GM18873 (cell line): ENCODE data around the gene SUSD1.
A peak's percentile ranks its signal among the peaks of the same experiment; 100 is the strongest.

Experiments
- ATAC-seq: cut with Tn5 transposase; IDR thresholded peaks from one replicate; pipeline ENCODE4 v1.9.1; 2021; ENCODE audit warnings: mild to moderate bottlenecking, moderate library complexity, moderate number of reproducible peaks; ENCODE audit not compliant: unreplicated experiment, low FRiP score

SUSD1 gene

DNA sequence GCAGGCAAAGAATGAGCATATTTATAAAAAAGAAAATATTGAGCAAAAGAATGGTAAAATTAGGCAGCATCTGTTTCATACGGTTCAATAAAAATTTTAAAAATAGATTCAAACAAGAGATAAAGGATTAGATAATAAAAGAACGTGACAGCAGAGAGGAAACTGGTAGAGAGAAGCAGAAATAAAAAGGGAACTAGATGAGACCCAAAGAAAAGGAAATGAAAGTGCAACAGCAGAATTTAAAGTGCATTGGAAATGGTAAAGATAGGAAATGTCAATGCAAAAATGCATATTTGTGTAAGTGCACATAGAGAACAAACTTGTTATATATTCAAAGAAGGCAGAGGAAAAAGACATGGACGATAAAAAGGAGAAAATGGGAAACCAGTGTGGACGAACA lies 70.2 kb downstream of the SUSD1 start:
- no peak for ATAC-seq

DNA sequence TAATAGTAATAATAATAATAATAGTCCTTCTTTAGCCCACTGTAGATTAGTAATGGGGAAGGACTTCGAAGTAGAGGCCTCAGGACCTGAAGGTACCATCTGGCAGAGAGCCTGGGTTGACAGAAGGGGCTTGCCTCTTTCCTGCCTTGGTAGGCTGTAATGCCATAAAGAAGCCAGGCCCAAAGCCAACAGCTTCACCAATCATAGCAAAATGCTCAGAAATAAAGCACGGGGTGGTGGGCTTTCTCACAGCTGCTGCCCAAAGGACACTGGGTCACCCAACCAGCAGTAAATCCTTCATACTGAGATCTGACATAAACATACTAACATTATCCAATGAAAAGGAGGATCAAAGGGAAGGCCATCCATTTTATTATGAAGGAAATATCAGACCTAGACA lies 70.7 kb downstream of the SUSD1 start:
- no peak for ATAC-seq

DNA sequence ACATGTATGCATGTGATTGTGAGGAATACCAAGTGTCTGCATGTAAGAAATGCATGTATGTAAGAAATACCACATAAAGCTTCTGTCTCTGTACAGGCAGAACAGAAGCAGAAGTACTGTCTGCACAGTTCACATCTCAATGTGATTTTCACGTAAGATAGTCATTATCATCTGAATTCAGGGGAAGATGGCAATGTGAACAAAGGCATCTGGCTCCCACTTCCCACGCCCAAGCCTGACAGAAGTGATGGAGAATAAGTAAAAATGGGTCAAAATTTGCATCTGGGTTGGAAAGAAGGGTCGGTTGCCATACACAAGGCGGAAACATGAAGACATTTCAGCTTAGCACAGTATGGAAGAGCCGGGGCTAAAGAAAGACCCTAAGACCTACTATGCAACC lies 71.7 kb downstream of the SUSD1 start:
- no peak for ATAC-seq

DNA sequence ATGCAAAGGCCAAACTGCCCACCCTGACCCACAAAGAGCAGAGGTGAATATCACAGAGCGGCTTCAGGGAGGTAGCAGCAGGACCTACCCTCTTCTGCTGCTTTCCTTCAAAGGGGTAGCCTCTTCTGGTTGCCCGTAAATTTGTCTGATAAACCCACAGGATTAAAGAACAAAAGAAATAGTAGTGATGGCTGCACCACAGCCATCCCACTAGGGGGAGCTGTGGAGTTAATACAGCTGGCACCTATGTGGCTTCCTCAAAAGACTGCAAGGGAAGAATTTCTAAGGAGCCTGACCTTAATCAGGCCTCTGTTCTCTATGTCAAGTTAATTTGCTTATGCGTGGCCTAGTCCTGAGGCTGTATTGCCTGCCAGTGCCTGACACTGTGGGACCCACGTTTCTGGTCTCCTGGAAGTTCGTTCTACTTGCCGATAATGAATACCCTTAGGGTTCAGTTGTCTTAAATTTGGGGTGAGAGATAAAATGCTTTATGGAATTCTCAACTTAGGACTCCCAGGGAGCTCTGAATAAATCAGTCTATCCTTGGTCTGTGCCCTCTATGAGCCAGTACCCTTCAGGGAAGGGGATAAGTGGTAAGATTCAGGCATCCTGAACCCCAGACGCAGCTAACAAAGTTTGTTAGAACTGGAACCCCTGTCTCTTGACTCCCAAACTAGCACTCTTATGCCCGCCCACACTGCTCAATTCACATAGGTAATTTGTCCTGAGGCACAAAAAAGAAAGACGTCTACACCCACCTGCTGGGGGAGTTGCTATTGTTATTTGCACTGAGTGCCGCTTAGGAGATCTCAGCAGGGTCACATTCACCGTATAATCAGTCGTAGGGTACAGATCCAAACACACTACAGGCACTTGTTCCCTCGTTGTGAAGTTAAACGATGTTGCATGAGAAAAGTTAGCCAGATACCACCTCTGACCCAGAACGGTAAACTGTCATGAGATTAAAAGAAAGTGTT lies 77.1 kb downstream of the SUSD1 start:
- no peak for ATAC-seq

DNA sequence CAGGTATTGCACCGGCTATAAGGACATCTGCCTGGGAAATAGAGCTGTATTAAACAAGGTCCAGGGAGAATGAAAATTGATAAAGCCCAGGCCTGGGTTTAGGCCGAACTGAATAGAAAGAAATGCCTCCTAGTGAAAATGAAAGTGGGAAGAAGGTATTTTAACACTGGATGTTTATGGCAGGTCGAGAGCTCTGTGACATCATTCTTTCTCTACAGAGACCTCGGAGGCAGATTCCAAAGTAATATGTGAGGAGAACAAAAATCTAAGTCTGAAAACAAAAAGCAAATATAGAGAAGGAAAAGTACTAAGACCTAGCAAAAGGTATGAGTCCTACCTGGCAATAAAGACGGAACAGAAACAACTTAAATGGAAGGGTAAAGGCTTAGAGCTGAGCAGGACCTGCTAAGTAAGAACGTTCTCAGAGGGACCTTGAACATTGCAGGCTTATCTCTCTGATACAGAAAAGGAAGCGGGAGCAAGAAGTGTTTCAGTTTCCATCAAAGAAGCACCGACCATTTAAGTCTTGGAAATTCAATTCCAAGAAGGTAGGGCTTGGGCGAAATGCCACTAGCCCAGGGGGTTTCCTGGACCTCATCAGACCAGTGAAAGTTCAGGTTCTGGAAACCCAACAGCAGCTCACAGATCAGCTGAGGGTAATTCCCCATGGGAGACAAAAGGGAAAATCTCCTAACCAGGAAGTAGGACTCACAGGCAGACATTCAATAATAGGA lies 80.0 kb downstream of the SUSD1 start:
- no peak for ATAC-seq

DNA sequence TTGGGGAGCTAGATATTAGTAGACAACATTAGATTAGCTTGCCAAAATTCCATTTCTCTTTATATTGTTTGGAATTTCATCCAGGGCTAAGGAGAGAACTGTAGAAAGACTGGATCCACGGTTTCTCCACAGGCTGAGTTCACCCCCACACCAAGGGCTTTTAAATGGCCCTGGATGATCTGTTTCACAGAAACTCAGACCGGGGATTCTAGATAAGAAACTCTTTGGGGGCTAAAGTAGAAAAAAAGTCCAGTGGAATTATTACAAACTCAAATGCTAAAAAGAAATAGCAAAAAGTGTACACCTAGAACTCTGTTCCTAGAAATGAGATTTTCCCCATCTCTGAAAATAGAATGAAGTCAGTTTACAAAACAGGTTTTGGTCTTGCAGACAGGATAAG lies 80.9 kb downstream of the SUSD1 start:
- ATAC-seq: no peak

DNA sequence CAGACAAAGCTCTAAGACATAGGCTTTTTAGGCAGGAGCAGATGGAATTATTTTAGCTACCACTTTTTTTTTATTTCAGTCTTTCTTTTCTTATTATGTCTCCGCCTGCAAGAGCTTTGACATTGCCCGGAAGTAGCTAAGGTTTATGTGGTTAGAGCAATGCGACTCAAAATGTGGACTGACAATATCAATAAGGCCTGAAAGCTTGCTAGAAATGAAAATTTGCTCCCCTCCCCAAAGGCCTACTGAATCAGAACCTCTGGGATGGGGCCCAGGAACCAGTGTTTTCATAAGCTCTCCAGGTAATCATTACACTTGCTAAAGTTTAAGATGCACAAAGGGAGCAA lies 81.3 kb downstream of the SUSD1 start:
- no peak for ATAC-seq

DNA sequence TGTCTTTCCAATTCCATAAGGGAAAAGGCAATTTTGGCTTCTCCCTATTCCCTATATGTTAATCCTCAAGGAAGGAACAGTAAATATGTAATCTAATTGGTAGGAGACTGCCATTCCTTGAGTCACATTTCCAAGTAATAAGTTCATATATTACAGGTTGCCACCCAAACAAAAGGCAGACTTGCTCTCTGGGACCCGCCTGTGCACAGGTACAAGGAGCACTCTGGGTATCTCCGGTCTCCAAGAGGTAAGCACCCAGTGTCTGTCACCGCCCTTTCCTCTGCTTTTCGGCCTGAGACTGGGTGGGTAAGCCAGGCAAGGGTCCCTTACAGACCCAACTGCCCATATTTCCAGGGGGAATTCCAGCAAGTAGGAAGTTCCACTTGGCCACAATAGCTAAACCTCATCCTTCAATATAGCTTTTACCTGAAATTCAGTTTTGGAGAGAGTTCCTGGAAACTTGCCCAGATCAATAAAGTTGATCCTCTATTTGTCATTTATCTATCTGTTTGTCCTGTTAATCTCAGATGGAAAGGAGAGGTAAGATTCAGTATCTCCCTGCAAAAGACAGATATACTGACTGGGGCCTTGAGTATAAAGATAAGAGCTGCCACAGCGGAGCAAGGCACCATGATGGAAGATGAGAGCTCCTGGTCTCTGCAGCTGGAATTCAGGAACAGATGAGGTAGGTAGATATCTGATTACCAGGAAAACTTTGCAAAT lies 81.8 kb downstream of the SUSD1 start:
- no peak for ATAC-seq

DNA sequence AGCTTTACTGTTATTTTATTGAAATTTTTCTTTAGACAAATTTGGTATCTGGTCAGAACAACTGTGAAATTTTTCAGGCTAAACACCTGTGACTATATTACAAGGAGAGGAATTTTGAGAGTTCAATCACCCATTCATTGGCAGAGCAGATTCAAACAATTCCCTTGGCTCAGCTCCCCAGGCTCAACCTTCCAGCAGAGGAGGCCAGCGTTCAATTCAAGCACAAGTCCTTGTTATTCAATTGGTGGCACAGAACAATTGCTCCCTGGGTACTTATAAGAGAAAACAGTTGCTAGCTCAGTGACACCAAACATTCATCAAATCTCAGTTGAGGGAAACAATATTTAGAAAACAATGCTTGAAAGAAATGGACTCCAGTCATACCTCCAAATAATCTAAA lies 83.3 kb downstream of the SUSD1 start:
- ATAC-seq: no peak

DNA sequence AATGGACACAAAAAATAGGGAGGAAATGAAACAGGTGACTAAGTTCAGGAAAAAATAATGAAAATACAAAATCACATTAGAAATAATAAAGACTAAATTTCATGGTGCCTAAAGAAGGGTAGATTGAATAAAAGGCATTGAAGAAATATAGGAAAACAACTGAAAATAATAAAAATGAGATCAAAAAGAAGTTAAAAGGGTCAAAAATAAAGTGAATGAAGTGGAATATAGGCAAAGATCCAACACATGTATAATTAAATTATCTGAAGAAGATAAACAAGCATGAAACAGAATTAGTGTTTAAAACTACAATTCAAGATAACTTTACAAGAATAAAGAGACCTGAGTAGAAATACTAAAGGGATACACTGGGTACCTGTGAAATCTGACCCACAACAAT lies 87.6 kb downstream of the SUSD1 start:
- ATAC-seq: no peak

DNA sequence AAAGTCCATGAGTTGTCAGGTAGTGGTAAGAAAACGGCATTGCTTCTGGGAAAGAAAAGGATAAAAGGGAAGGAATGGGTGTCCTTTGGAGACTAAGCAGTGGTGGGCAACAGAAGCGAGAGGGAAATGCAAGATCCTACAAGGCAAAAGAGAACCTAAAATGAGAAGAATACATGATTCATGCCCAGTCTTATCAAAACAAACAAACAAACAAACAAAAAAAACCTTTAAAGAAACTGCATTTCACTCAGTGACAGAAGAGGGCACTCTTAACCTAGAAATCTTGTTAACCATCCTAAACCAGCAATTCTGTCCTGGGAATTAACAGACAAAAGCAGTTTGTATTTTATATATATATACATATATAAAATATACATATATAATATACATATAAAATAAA lies 88.5 kb downstream of the SUSD1 start:
- ATAC-seq: no peak

DNA sequence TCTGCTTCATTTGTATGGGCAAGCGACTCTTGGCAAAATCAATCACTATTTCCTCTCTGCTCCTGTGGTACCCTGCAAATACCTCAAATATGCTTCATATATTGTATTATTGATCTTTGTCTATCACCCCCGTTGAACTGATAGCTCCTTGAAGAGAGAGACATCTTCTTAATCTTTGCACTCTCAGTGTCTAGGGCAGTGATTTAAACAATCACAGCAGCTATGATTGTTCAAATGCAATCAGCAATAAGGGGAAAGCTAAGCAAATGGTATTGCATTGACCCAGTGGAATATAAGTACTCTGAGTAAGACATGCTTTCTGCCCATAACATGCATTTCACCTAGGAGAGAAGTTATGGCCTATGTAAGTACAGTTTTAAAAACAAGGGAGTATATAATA lies 90.2 kb downstream of the SUSD1 start:
- no peak for ATAC-seq

DNA sequence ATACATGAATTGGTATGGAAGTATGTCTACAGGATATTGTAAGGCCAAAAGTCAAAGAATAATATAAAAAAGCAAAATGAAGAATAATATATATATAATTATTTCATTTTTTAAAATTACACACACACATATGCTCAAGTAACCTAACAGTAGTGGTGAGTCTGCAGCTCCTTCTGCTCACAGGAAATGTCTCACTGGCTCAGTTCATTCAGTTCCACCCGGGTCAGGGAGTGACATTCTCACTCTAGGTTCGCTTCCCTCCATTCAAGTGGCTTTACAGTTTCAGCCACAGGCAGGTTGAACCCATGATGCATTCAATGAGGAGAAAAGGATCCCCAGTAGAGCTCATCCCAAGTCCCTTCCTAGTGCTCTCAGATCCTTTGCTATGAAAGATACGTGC lies 90.8 kb downstream of the SUSD1 start:
- no peak for ATAC-seq

DNA sequence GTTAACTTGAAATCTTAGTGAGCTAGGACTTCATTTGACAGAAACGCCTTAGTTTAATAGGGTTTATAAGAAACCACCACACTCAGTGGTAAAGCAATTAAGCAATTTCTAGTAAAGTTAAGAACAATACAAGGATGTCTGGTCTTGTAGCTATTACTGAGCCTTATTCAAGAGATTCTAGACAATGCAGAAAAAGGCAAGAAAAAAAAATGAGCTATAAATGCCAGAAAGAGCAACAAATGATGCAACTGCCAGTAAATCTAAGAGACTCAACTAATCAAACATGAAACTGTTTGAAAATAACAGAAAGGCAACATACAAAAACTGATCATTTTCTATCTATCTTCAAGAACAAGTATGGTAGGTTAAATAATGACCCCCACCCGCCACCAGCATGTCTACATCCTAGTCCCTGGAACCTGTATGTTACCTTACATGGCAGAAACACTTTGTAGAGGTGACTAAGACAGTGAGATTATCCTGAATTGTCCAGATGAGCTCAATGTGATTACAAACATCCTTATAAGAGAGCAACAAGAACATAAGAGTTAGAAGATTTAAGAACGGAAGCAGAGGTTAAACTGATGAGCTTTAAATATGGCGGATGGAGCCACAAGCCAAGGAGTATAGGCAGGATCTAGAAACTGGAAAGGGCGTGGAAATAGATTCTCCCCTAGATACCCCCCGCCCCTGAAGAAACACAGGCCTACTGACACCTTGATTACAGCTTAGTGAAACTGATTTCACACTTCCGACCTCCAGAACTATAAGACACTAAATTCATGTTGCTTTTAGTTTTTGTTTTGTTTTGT lies 93.0 kb downstream of the SUSD1 start:
- ATAC-seq: no peak

DNA sequence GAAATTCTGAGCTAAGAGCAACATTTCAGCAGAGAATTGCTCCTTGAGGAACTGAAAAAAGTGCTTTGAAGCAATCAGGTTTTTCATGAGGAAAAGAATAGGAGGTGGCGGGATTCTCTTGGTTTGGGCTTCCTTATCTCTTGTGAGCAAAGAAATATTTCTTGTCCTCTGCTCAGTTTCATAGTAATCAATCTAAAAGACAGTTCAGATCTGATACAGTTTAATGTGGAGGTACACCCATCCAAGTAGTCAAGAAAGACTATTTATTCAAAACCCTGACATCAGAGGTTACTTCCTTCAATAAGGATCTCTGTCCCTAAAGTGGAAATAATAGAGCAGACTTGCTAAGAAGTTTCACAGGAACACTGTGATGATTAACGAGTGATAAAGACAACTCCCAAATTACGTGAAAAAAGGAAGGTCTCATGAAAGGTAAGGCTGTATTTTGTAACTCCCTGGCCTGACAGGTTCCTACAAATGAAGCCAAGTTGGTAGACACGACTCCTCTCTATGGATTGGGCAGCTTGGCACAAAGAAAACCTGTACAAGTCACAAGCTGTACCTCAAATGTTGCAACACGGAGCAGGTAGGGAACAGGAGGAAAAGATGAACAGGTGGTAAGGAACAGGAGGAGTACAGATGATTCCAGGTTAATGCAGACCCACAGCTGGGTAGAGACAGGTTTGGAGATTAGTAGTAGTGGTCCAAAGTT lies 94.1 kb downstream of the SUSD1 start:
- no peak for ATAC-seq

DNA sequence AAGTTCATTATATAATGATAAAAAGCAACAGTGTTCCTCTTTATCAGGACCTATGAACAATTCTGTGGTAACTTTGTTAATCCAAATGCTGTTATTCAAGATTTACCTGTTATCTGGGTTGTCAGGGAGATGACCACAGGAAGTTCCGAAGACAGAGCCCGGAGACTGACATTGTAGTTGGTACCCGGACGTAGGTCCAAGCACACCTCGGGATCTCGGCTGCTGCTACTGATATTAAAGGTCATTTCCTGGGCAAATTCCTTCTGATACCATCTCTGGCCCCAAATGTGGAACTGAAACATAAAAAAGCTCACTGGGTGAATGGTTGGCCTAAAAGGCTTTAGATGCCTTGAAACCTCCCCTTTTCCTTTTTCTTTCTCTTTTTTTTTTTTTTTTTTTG lies 96.7 kb downstream of the SUSD1 start:
- peak; percentile 79 for ATAC-seq

DNA sequence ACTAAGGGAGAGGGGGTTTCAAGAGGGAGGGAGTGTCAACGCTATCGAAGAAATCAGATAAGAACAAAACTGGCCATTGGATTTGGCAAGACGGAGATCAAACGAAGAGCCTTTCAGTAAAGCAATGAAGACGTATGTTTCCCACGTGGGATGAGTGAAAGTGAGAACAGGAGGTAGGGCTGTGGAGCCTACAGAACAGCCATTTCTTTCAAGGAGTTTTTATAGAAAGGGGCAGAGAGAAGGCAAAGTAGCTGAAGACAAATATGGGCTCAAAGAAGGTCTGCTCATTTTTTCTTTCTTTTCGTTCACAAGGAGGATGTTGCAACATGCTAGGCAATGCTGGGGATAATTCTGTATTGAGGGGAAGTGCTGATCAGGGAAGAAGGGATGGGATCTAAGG lies 98.3 kb downstream of the SUSD1 start:
- ATAC-seq: no peak

DNA sequence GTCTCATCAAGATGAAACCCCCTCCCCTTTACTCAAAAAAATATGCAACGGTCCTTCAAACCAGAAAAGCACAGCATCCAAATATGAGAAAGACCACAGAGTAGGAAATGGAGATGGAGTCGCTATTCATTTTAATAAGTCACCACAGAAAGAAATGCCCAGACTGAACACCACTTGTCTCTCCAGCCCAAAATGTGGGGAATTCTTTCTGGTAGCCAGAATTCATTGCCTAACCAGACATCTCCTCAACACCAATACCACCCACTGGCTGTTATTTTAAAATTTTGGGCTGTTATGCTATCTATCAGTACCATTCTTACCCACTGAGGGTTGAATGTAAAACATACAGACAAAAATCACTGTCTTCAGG lies 100.1 kb downstream of the SUSD1 start:
- no peak for ATAC-seq

DNA sequence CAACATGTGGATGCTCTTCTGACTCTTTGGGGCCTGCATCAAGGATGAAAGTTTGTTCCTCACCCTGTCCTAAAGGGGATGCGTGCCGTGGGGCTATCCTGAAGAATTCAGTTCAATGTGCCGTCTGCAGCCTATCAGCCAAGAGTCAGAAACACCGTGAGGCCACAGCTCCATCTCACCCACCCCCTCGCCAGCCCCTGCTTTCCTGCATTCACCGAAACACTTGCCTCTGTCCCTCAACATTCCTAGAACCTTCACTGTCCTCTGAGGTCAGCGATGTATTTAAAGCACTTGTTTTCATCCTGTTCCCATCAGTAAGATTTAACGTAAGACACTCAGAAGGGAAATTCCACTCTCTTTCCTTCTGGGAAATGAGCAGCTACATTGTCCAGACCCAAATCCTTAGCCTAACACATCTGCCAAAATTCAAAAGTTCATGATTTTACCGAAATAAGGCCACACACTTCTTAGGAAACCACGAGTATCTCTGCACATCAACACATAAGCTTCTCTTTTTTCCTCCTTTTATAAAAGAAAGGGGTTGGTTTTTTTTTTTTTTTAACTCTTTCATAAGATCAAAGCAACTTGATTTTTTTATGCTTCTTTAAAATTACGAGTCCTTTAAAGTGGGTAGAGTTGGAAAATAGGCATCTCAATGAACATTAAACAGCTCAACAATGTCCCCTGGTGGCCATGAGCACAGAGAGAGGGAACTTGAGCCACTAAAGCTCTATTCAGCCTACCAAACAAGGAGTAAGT lies 100.7 kb downstream of the SUSD1 start:
- no peak for ATAC-seq
